Measurements from ENCODE around the gene C15orf61.
A peak's percentile ranks its signal among the peaks of the same experiment; 100 is the strongest.

Gene C15orf61

DNA sequence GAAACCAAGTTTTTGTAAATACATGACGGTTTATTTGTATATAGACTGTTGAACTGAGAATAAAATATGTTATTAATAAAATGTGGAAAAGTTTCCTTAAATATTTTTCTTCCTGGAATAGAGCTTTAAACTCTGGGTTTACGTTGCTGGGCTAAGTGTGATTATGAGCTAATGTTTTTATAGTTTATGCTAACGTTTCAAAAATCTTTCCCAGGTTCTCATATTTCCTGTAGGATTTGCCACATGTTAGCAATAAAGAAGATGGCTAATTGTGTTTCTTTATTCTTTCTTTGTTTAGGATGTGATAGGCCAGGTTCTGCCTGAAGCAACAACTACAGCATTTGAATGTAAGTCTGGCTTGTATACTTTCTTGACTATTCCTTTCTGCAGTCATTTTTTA, 28.8 kb downstream of the C15orf61 start:
- no peak for DNase-seq (ENCODE audit: low spot score)

DNA sequence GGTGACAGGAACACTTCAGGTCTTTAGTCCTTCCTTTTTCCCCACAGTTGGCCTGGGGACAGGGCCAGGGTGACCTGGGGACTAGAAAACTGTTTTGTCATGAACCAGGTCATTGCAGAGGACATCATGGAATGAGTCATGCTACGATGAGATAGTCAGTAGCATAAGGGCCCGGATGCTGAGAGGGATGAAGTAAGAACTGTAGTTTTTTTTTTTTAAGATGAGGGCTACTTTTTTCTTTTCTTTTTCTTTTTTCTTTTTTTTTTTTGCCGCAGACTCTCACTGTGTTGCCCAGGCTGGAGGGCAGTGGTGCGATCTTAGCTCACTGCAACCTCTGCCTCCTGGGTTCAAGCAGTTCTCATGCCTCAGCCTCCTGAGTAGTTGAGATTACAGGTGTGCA, 29.6 kb downstream of the C15orf61 start:
- no peak for DNase-seq (ENCODE audit: low spot score)

DNA sequence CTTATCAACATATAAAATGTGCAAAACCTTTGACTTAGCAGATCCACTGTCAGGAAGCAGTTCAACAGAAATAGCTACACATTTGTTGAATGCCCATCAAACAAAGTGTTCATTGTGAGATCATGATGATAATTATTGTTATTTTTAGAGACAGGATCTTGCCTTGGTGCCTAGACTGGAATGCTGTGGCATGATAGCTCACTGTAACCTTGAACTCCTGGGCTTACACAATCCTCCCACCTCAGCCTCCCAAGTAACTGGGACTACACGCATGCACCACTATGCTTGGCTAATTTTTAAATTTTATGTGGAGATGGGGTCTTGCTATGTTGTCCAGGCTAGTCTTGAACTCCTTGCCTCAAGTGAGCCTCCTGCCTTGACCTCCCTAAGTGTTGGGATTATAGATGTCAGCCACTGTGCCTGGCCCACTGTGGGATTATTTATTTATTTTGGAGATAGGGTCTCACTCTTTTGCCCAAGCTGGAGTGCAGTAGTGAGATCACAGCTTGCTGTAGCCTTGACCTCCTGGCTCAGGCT, 30.3 kb downstream of the C15orf61 start:
- DNase-seq (ENCODE audit: low spot score) = no peak

DNA sequence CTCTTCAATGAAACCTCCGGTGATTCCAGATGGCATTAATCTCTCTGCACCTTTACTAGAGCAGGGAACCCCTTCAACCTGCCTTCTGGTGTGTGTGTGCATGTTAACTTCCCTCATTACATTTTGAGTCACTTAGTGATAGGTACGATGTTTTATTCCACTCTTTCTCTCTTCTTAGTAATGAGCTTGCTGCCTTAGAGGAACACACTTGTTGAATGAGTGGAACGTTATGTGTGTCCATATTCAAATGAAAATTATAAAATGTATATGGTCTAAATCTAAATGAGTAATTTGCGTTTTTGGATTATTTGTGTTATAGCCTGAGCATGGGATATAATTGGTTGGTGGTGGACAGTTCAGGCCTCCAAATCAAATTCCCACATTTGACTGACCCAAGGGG, 33.6 kb downstream of the C15orf61 start:
- DNase-seq (ENCODE audit: low spot score) = no peak

DNA sequence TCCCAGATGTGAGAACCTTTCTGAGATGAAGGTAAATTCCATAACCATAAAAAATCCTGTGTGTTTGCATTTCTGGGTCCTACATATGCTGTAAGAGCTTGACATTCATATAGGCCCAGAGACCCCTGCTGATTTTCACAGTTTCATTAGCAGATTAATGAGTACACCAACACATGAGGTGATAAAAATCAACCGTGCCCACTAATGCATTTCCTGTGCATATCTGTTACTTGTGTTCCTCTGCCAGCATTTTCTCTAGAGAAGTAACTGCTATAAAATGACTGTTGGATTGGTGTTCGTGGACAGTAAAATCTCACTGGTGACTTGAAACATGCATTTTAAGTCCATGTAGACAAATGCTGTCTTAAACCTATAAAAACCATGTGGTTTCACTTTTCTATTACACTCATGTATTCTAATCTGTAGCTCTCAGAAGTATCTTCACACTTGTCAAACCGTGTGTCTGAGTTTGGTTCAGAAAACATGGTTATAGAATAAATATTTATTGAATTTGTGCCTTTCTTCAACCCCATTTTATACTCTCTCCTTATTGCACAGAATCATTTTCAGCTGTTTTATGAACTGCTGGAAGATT, 36.1 kb downstream of the C15orf61 start:
- DNase-seq (ENCODE audit: low spot score) = no peak

DNA sequence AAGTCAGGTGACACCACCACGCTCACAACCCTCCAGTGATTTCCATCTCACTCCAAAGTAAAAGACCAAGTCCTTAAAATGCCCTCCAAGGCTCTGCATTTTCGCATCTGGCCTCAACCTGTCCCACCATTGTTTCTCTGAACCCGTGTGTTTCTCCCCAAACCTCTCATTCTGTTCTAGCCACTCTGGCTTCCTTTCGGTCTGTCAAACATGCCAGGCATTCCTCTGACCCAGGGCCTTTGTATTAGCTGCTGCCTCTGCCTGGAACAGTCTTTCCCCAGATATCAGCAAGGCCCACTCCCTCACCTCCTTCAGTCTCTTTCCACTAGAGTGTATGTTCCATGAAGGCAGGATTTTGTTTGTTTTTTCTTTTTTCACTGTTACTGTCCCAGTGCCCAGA, 37.6 kb downstream of the C15orf61 start:
- no peak for DNase-seq (ENCODE audit: low spot score)

DNA sequence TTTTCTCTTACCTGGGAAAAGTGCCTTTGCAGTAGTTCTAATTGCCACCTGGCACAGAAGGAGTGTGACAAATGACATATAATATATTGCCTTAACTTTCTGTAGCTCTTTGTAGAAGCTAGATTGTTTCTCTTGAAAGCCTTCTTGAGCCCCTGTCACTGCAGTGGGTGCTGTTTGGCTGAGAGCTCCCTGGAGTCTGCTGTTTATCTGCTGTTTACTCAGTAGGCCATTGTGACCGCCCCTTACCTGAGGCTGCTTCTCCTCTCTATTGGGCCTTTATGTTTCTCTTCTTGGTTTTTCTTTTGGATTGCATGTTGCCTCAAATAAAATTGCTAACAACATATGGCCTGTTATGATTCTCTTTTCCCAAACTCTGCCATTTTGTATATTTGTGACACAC, 38.2 kb downstream of the C15orf61 start:
- no peak for DNase-seq (ENCODE audit: low spot score)

DNA sequence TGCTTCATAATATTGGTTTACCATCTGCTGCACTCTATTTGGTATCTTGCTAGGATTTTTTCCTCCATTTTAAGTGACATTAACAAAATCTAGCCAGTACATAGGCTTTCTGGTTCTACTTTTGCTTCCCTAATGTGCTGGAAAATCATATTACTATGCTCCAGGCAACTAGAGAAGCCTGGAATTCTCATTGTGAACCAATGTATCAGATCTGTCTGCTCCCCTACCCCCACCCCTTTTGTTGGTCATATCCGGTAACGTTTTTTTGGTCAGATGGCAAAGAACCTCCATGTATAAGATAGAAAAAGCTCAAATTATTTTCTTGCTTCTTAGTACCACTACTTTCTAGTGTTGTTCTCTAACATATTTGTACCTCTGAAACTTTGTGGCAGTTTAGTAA, 38.6 kb downstream of the C15orf61 start:
- DNase-seq (ENCODE audit: low spot score) = no peak

DNA sequence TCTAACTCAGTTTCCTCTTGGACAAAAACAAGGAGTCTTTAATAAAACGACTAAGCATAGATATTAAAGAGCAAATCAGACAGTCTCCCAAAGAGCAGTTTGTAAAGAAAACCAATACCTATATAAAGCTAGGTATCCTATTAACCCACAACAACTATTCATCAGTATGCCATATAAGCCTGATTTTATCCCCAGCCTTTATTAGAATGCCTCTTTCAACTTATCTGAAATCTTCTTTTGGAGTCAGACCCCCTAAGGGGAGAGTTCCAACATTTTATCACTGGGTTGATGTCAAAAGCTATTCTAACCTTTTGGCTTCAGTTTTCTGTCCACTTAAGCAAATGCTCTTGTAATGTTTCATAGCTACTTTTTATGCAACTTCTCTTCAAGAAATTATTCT, 39.4 kb downstream of the C15orf61 start:
- no peak for DNase-seq (ENCODE audit: low spot score)

DNA sequence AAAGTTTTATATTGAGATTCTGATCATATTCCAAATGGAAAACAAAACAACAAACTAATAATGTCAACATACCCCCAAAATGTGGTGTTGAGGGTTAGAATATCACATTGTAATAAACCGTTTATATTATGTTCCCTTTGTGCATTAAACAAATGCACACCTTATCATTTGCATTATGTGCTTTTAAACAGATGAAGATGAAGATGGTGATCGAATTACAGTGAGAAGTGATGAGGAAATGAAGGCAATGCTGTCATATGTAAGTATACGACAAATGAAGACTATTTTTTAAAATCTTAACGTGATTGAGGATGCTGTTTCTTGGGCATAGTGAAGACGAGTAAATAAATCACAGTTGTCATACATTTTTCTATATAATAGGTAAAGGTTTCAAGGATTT, 42.2 kb downstream of the C15orf61 start:
- no peak for DNase-seq (ENCODE audit: low spot score)

DNA sequence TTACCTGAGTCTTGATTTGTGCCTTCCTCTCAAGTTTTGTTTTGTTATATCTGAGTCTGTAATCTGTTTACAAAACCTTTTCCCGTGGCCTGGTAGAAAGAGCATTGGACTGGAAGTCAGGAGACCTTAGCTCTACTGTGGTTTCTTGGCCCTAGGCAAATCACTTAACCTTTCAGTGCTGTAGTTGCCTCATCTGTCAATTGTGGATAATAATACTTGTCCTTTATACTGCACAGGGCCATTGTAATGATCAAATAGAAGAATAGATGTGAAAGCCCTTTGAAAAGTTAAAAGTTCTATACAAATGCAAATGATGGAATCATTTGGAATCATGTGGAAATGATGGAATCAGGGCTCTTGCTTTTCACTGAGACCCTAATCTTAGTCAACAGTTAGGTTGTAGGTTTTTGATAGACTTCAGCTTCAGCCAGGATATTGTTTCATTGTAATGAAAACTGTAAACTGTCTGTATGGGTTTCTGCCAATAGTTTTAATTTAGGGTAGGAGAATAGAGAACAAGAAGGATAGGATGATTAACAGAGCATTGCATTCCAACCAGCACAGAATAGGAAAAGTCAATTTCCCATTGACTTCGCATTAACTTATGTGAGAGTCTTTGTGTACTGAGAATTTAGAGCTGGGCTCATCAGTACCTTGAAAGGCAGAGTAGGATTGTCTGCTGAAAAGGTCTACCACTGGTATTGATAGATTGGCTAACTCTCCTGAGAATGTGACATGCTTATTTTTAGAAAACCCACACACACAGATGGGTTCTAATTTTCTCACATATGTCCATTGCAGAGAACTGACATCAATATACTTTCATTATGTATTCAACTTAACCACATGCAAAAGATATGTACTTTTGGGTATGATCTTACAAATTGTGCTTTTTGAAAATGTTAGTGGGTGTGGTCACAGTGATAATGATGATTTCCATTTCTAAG, 43.4 kb downstream of the C15orf61 start:
- DNase-seq (ENCODE audit: low spot score) = no peak

DNA sequence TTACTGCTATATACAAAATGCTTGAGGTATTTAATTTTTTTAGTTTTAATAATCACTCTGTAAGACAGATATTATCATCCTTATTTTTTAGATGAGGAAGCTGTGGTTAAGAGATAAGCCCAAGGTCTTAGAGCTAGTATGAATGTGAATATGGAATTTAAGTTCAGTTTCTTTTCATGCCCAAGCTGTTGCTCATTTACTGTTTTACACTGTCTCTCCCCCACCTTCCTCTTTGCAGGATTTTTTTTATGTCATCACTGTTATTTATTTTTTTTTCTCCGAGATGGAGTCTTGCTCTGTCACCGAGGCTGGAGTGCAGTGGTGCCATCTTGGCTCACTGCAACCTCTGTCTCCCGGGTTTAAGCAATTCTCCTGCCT, 44.0 kb downstream of the C15orf61 start:
- no peak for DNase-seq (ENCODE audit: low spot score)

DNA sequence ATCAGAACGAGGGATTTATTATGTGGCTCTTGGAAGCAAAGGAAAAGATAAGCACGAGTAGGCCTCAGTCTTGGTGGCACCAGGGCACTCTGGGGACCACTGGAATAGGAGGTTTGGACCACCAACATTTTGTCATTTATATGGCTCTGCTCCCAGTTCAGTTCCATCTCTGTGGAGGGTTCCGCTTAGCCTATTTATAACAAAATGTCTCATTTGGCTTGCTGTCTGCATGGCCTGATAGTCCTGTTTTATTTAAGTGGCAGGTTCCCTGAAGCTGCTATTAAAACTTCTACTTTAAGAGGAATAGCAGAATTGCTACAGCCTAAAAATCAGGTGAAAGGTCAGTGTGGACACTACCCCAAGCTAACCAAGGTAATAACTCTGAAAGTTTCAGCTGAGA, 48.7 kb downstream of the C15orf61 start:
- DNase-seq (ENCODE audit: low spot score) = no peak

DNA sequence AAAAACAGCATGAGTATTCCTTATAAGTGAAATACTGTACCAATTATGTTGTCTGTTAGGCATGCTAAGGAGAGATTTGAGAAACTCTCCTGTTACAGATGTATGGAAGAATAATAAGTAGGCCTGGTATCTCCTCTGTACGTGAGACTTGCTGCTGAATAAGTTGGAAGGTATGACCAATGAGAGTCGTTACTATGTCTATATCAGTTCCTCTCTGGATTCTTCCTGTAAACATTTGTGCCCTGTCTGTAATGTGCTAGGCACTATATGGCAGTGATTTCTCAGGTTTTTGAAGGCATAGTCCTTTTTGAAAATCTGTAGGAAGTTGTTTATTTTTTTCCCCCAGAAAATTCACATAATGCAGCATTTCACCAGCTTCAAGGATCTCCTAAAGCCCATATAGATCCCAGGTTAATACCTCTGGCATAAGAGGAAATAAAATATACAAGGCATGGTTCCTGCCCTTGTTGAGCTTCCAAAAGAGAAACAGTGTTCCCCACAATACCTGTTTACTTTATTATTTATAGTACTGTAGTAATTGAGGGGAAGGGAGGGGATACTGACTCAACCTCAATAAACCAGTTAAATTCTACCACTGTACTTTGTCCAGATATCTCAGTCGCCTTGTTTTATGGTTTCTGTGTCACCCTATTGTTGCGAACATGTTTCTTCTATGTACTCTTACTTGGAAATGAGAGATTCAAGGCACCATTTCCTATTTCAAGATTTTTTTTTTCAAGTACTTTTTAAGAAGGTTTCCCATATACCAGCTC, 50.1 kb downstream of the C15orf61 start:
- DNase-seq (ENCODE audit: low spot score) = no peak

DNA sequence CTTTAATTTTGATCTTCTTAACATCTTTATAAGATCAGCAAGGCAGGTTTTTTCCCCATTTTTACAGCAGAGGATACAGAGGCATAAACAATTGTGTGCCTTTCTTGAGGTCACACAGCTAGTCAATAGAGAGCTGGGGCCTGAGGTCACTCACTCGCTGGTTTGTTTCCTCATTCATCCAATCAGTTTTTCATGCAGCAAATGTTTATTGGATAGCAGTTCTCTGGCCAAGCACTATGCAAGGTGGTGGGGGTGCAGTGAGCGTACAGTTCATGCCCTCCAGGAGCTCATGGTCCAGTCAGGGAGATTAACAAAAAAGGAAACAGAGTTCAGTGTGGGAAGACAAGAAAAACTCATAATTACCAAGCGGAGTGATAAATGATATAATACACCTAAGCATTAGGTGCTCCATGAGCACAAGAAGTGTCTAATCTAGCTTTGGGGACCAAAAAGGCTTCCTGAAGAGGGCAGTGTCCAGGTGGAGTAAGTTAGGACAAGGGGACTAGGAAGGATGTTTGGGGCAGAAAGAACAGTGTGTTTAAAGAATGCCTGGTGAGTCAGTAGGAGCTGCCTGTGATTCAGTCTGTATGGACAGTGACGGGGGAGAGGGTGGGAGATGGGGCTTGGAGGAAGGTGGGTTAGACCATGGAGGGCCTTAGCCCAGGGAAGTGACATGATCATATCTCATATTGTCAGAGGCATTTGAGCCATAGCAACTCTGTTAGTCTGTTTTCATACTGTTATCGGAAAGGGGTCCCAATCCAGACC, 50.9 kb downstream of the C15orf61 start:
- no peak for DNase-seq (ENCODE audit: low spot score)

DNA sequence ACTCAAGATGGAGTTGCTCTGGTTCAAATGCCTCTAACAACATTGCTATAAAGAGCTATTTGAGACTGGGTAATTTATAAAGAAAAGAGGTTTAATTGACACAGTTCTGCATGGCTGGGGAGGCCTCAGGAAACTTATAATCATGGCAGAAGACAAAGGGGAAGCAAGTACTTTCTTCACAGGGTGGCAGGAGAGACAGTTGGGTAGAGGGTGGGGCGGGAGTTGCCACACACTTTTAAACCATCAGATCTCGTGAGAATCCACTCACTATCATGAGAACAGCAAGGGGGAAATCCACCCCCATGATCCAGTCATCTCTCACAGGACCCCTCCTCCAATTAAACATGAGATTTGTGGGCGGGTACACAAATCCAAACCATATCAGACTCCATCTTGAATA, 52.3 kb downstream of the C15orf61 start:
- no peak for DNase-seq (ENCODE audit: low spot score)

DNA sequence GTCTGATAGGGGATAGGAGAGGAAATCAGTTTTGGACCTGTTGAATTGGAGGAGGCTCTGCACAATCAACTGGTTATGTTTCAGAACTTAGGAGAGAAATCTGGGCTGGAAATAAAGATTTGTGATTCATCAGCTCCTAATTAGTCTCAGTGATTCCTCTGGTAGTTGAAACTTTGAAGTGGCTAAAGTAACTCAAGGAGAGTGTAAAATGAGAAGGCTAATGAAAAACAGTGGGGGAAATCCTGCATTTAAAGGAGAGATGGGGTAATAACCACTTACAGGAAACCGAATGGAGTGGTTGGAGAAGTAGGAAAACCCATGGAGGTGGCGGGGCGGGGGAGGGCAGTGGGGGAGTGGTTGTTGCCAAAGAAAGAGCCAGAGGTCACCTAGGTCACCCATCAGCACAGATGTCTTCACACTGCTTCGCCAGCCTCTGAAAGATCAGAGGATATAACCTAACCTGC, 54.1 kb downstream of the C15orf61 start:
- DNase-seq (ENCODE audit: low spot score) = no peak

DNA sequence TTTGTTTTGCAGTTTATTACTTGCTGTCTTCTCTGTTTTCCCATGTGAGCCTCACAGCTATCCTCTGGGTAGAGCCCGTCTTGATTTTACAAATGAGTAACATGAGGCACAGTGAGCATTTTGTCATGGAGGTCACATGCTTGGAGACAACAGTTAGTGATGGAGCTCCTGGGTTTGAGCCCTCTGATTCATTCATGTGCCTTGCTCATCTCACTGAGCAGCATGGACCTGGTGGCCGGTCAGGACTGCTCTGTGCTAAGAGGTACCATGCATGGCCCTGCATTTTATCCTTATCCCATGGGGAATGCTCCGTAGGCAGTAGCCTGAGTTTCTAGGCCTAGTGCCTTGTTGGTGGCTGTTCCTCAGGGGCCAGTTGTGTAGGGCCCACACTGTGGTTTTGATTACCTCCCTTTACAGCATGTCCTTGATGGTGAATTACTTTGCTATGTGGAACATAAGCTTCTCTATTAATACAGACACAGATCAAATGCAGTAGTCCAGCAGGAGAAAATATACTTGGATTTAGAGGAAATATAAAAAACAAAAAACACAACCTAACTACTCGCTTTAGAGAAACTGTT, 57.2 kb downstream of the C15orf61 start:
- peak; percentile 5 for DNase-seq (ENCODE audit: low spot score)

DNA sequence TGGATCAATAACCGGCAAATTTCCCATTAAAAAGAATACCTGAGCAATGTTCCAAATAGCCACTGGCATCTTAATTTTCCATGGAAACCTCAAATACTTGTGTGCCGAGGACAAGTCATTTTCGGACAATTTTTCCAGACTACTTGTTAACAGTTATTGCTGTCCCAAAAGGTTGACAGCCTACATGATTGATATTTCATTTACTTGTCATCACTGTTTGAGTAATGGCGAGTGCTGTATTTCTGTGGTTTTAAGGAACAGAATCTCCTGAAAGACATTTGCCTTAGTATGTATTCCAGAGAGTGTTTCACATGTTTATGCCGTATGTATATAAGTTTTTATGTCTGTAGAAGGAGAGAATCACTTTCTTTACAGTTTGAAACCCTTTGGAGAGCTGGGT, 58.2 kb downstream of the C15orf61 start:
- no peak for DNase-seq (ENCODE audit: low spot score)
